ENCODE data around the gene ZBTB33. TPM values are rescaled to one million over a fixed set of nuclear protein-coding genes. Genes with fewer than 3 reads are reported as not detected.

ZBTB33 gene
- total and polyA plus RNA-seq, 2 of the 13 experiments (the other 11 are each of a cell fraction or from before 2014, with no cell fraction given), result 6.5 to 20.2 TPM

- Histone ChIP-seq H3K4me2 (ENCODE audit: low read depth, low read length) (no peak overlapping the region), H3K27me3 (ENCODE audit: control insufficient read depth in 1 of 2, insufficient read depth in 2 of 2, low read length in 2 of 2) (no peaks in the 10 kb centered on the region), H3K9me3 (ENCODE audit: low read length) (no peaks in the 10 kb centered on the region), H4K20me1 (ENCODE audit: insufficient read depth, low read length) (no peaks in the 10 kb centered on the region), H3K4me1 (ENCODE audit: insufficient read depth, low read length) (no peaks in the 10 kb centered on the region), H3K9ac (ENCODE audit: insufficient read depth, low read depth, low read length) (no peak overlapping the region), H3K27ac (ENCODE audit: extremely low read length, insufficient read depth, low read length) (no peak overlapping the region), H3K36me3 (replicated peaks in 1 of 2; ENCODE audit: control insufficient read depth in 1 of 2, insufficient read depth in 2 of 2, low read length in 2 of 2) (no peaks in the 10 kb centered on the region), H3K79me2 (ENCODE audit: insufficient read depth, low read length) (no peaks in the 10 kb centered on the region), H3K4me3 (replicated peaks in 1 of 3; ENCODE audit: insufficient read depth in 1 of 3, low read depth in 2 of 3, low read length in 3 of 3) (no peak overlapping the region), H2AFZ (ENCODE audit: low read length) (no peak overlapping the region)
- BruUV-seq (replicated peaks), result no TSS peak
- ChIA-PET POLR2A (no interaction called here), CTCF (ENCODE audit: low intra/inter-chr PET ratio, low total read pairs) (no interaction called here)
- ATAC-seq (no peak), DNase-seq (ENCODE audit: low spot score) (no peak), FAIRE-seq (no peak)
- intact Hi-C loops (cut with micrococcal nuclease; ENCODE audit: unreplicated experiment) (no loop called here), in situ Hi-C loops (cut with HindIII; ENCODE audit: extremely low pct_ligation_motif_present, low pct_unique_long_range_greater_than_20kb) (no loop called here)
- TF ChIP-seq GRHL1 (CRISPR knock-in tag; conservative IDR thresholded peaks at IDR 0.05), result no peak
- TF ChIP-seq FOSL2 (CRISPR knock-in tag; IDR thresholded peaks at IDR 0.05), result peak; percentile 47; the same call in 1 of the 2 replicates
- TF ChIP-seq ZNF782 (CRISPR knock-in tag; IDR thresholded peaks at IDR 0.05; ENCODE audit: borderline replicate concordance), result no peak
- peak; percentile 90 for TF ChIP-seq ZSCAN31 (CRISPR knock-in tag; IDR thresholded peaks at IDR 0.05; ENCODE audit: low read depth)
- WGBS (ENCODE audit: low lambda C conversion rate), result 96% methylated on average over 3 of the region's 12 CpGs
These were observed 44.5 kb upstream of the ZBTB33 start for GRCh38 chrX:120205816-120206753.

DNA sequence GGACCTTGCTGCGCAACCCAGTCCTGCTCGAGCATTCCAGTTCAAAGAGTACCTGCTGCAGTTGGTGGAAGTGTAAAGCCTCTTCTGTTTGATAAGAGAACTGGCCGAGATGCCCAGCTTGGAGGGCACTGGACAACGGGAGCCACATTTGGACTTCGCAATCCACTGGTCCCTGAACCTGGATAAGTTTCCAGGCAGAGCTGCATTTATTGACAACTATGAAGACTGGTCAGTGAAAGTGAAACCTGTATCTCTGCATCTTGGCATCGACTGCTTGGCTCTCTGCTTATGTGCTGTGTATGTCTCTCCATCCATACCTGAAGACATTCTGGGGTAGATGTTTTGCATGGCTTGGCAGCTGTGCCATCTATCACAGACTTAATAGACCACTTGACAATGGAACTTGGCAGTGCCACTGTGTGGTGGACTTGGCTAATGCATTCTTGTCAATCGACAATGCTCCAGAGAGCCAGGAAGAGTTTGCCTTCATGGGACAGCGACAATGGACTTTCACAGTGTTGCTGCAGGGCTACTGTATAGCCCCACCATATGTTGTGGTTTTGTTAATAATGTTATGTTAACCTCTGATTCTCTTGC is 43.5 kb upstream of the ZBTB33 start:
- H3K4me3 ChIP-seq (replicated peaks in 1 of 3; ENCODE audit: insufficient read depth in 1 of 3, low read depth in 2 of 3, low read length in 3 of 3), result no peak overlapping the region
- no peaks in the 10 kb centered on the region for H3K4me1 ChIP-seq (ENCODE audit: insufficient read depth, low read length)
- no peaks in the 10 kb centered on the region for H4K20me1 ChIP-seq (ENCODE audit: insufficient read depth, low read length)
- intact Hi-C loops (cut with micrococcal nuclease; ENCODE audit: unreplicated experiment), result no loop called here
- no TSS peak for BruUV-seq (replicated peaks)
- no peak overlapping the region for H2AFZ ChIP-seq (ENCODE audit: low read length)
- 83% methylated on average over 3 of the region's 8 CpGs for WGBS (ENCODE audit: low lambda C conversion rate)
- H3K79me2 ChIP-seq (ENCODE audit: insufficient read depth, low read length), result no peaks in the 10 kb centered on the region
- no peaks in the 10 kb centered on the region for H3K9me3 ChIP-seq (ENCODE audit: low read length)
- ChIA-PET CTCF (ENCODE audit: low intra/inter-chr PET ratio, low total read pairs) (no interaction called here), POLR2A (no interaction called here)
- no peak overlapping the region for H3K27ac ChIP-seq (ENCODE audit: extremely low read length, insufficient read depth, low read length)
- no peaks in the 10 kb centered on the region for H3K27me3 ChIP-seq (ENCODE audit: control insufficient read depth in 1 of 2, insufficient read depth in 2 of 2, low read length in 2 of 2)
- no peak for ATAC-seq
- H3K9ac ChIP-seq (ENCODE audit: insufficient read depth, low read depth, low read length), result no peak overlapping the region
- DNase-seq (ENCODE audit: low spot score), result no peak
- peak; percentile 46 for FAIRE-seq
- in situ Hi-C loops (cut with HindIII; ENCODE audit: extremely low pct_ligation_motif_present, low pct_unique_long_range_greater_than_20kb), result no loop called here
- H3K36me3 ChIP-seq (replicated peaks in 1 of 2; ENCODE audit: control insufficient read depth in 1 of 2, insufficient read depth in 2 of 2, low read length in 2 of 2), result no peaks in the 10 kb centered on the region
- H3K4me2 ChIP-seq (ENCODE audit: low read depth, low read length), result no peak overlapping the region
- TF ChIP-seq CSRNP1 (CRISPR knock-in tag; IDR thresholded peaks at IDR 0.05) (no peak), GLI4 (CRISPR knock-in tag; IDR thresholded peaks at IDR 0.05; ENCODE audit: borderline replicate concordance) (no peak), MTERF4 (CRISPR knock-in tag; IDR thresholded peaks at IDR 0.05) (no peak), RNF2 (conservative IDR thresholded peaks at IDR 0.05; ENCODE audit: low read depth) (no peak), ZNF773 (CRISPR knock-in tag; IDR thresholded peaks at IDR 0.05; ENCODE audit: borderline replicate concordance) (no peak)
- TF ChIP-seq, protein P1, sequence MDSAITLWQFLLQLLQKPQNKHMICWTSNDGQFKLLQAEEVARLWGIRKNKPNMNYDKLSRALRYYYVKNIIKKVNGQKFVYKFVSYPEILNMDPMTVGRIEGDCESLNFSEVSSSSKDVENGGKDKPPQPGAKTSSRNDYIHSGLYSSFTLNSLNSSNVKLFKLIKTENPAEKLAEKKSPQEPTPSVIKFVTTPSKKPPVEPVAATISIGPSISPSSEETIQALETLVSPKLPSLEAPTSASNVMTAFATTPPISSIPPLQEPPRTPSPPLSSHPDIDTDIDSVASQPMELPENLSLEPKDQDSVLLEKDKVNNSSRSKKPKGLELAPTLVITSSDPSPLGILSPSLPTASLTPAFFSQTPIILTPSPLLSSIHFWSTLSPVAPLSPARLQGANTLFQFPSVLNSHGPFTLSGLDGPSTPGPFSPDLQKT (CRISPR knock-in tag; IDR thresholded peaks at IDR 0.05; ENCODE audit: borderline replicate concordance), result no peak

Measured in HepG2 (cell line).